Hematopoietic multipotent progenitor cell (in vitro differentiated cells): ENCODE results near the gene ARPIN. TPM values are rescaled to one million over a fixed set of nuclear protein-coding genes. Genes with fewer than 3 reads are reported as not detected.
A peak's percentile ranks its signal among the peaks of the same experiment; 100 is the strongest.
"Not testable (repeated sequence)": the region's sequence is repeated elsewhere in the genome, so short reads cannot be mapped to it uniquely, and the experiment has no call there.

Experiments used
- DNase-seq, 3 donors: peaks; one replicate each; pipeline ENCODE4 v3.0.0-alpha.2; 2011 to 2015; ENCODE audit warnings: low read depth in 2 of 3, low spot score in 2 of 3
- total RNA-seq: library from RNA; depleted of rRNA; stranded (reverse); fragments of >200 nt; gene quantifications from one replicate; pipeline ENCODE4 v1.2.3, GENCODE V29; 2012

ARPIN gene
- 2.2 TPM for total RNA-seq

DNA sequence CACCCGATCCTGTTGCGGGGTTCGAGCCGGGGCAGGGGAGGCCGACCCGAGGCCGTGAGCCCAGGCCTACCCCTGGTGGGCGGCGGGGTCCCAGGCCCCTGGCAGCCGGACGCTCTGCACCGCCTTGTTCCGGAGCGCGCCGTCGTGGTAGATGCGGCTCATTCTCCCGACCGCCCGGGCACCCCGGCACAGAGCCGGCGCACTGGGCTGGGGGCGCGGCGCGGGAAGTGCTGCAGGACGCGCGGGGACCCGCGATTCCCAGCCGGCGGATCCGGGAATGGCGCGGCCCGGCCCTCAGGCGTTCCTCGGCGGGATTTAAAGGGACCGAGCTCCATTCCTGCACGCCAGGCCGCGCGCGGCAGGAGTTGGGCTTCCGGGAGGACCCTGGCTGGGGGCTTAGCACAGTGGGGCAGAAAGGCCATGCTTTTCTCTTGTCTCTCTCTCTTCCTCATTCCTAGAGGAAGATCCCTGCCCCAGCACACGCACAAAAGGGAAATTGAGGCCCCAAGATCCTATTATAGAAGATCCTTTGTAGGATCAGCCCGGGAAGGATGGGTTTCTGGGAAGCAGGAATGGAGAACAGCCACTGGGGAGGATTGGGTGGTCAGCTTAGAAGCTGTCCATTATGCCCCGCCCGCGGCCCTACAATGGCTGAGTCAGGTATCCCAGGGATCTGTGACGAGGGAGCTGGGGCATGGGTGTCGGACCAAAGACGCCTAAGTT is at the start of gene ARPIN:
Gene ARPIN, minus strand, starts transcription at position 279 of the 723 bp plus-strand sequence. Its CDS starts 117 bp downstream, at position 162.
- peak in 1 of 3 donors; percentile 23 for DNase-seq

DNA sequence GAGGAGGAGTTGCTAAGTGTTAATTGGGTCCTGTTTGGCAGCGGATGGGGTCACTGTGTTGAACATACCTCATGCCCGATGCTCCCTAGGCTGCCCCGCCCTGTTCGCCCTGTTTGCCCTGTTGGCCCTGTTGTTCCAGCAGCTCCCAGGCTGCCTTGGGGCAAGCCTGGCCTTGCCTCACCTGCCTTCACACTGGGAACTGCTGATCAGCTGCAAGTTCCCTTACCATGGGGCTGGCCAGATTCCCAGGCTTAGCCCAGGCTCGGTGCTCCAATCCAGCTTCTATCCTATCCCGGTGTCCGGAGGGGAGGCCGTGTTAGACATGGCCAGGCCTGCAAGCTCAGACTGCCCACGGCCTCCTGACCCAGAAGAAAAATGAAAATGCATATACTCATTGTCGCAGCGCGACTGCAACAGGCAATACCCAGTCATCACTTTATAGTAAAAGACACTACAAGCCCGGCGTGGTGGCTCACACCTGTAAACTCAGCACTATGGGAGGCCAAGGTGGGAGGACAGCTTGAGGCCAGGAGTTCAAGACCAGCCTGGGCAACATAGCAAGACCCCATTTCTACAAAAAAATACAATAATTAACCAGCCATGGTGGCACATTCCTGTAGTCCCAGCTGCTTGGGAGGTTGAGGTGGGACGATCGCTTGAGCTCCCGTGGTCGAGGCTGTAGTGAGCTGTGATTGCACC is 45.5 kb upstream of the ARPIN start:
- no peak for DNase-seq

DNA sequence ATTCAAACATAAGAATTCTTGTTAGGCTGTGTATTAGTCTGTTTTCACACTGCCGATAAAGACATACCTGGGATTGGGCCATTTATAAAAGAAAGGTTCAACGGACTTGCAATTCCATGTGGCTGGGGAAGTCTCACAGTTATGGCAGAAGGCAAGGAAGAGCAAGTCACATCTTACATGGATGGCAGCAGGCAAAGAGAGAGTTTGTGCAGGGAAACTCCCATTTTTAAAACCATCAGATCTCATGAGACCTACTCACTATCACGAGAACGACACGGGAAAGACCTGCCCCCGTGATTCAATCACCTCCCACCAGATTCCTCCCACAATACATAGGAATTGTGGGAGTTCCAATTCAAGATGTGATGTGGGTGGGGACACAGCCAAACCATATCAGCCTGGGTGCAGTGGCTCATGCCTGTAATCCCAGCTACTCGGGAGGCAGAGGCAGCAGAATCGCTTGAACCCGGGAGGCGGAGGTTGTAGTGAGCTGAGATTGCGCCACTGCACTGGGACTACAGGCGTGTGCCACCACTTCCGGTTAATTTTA is 42.8 kb upstream of the ARPIN start:
- DNase-seq, result not testable (repeated sequence)

DNA sequence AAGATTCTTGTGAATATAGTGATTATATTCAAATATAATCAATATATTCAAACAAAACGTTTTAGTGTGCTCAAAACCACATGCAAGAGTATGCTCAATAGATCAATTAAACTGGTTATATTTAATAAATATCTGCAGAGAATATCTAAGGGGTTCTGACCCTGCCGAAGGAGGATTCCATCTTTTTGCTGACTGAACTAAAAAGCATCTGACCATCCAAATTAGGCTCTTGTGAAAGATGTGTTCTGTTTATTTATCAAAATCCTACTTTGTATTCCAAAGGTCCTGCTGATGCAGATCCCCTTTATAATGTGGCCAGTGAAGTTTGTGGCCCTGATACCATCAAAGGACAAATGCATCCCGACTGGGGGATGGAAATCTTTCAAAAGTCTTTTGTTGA is 41.8 kb upstream of the ARPIN start:
- DNase-seq, result no peak

DNA sequence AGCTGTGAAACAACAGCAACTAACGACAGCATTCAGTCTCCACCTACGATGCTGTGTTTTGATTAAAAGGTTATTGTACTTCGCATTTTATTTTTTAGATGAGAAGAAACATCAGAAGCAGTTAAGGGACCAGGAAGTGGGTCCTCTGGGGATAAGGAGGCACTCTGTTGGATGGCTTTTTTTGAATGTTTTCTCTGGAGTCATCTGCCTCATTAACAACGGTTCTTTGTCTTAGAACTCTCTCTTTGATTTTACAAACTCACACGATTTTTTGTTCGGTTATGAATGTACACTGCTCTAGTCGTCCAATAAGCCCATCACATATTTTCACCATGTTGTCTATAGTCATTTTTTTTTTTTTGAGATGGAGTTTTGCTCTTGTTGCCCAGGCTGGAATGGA is 36.0 kb upstream of the ARPIN start:
- DNase-seq, result no peak

DNA sequence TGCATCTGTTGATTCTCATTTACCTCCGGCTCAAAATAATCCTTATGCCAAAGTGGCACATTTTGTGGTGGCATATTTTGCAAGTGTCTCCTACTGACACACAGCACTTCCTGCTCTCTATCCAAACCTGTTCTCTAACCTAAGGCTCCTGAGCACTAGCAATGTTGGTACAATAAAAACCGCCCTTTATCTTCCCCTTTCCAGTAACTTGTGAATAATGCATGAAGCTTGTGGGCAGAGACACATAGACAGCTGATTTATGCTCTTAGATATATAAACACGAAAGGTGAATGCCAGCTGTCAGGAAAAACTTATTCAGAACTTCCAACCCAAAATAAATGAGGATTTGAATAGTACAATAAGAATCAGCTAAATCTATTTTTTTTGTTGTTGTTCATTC is 34.6 kb upstream of the ARPIN start:
- no peak for DNase-seq

DNA sequence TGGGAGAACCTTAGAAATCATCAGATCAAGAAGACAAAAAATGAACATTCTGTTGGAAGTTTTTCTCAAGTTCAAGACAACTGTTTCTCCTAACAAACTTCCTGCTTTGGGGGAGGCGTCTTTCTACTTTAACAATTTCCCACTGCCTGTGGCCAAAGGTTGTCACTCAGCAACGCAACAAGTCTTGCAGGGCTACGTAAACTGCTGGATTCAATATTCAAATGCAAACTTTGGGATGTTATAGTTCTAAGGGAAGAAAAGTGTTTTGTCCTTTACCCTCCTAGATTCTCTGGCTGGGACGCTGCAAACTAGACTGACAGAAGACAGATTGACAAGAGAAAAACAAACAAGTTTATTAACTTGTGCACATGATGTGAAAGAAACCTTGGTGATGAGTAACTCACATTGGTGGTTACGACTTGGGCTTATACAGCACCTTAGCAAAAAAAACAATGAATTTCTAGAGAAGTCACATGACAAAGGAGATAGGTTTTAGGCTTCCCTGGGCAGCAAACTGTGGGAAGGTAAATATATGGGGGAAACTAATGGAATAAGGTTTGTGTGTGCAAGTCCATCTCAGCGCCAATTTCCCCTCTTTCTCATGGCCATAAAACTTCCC is 34.0 kb upstream of the ARPIN start:
- DNase-seq, result no peak

DNA sequence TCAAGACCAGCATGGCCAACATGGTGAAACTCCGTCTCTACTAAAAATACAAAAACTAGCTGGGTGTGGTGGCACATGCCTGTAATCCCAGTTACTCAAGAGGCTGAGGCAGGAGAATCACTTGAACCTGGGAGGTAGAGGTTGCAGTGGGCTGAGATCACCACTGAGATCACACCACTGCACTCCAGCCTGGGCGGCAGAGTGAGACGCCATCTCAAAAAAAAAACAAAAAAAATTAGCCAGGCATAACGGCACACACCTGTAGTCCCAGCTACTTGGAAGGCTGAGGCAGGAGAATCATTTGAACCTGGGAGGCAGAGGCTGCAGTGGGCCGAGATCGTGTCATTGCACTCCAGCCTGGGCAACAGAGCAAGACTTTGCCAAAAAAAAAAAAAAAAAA is 31.0 kb upstream of the ARPIN start:
- DNase-seq, result not testable (repeated sequence)

DNA sequence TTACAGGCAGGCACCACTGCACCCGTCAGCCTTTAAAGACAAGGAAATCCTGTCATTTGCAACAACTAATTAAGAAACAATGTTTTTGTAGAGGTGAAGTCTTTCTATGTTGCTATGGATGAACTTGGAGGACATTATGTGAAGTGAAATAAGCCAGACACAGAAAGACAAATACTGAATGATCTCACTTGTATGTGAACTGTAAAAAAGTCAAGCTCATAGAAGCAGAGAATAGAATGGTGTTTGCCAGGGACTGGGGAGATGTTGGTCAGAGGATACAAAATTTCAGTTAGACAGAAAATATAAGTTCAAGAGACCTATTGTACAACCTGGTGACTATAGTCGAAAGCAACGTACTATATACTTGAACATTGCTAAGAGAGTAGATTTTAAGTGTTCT is 27.2 kb upstream of the ARPIN start:
- no peak for DNase-seq

DNA sequence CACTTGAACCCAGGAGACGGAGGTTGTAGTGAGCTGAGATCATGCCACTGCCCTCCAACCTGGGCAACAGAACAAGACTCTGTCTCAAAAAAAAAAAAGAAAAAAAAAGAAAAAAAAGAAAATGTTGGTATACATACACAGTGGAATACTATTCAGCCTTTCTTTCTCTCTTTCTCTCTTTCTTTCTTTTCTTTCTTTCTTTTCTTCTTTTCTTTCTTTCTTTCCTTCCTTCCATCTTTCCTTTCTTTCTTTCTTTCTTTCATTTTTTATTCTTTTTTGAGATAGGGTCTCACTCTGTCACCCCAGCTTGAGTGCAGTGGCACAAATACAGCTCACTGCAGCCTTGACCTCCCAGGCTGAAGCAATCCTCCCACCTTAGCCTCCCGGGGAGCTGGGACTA is 26.6 kb upstream of the ARPIN start:
- not testable (repeated sequence) for DNase-seq

DNA sequence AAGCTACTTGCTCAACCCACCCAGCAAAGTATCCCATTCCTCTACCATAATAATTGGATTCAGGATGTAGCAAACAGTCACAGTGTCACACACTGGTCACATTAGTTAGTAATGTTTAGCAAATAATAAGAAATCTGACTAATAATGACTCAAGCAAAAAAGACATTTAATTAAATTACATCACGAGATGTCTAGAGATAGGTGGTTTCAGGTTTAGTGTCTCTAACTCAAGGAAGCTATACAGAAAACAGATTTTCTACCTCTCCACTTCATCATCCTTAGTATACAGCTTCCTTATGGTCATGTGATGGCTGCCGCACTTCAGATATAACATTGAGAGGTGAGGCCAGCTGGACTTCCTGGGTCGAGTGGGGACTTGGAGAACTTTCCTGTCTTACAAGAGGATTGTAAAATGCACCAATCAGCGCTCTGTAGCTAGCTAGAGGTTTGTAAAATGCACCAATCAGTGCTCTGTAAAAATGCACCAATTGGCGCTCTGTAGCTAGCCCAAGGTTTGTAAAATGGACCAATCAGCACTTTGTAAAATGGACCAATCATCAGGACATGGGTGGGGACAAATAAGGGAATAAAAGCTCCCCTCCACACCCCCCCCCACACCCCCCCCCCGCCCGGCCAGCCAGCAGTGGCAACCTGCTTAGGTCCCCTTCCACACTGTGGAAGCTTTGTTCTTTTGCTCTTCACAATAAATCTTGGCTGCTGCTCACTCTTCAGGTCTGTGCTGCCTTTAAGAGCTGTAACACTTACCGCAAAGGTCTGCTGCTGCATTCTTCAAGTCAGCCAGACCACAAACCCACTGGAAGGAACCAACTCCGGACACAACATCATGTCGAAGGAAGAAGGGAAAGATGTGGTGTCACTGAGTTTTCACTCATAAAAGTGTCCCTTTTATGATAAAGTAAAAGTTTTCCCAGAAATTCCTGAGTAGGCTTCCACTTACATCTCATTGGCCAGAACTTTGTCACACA is 24.9 kb upstream of the ARPIN start:
- DNase-seq, result peak in 2 of 3 donors; percentile 72 to 89

DNA sequence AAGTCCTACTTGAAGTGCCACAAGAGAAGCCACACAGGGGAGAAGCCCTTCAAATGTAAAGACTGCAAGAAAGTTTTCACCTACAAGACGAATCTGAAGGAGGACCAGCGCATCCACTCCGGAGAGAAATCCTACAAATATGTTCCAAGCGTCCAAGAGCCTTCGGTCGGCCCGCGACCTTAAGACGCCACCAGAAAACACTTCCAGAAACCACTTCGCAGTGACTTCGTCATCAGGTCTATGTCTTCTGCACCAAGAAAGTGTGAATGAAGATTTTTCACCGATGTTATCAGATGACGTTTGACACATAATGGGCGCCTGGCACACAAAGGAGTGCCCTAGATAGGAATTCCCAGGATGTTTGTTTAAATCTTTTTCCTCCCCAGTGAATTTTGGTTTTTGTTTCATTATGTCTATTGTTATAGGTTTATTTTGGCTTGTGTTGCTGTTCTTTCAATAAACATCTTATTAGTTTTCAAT is 24.1 kb upstream of the ARPIN start:
- DNase-seq, result no peak

DNA sequence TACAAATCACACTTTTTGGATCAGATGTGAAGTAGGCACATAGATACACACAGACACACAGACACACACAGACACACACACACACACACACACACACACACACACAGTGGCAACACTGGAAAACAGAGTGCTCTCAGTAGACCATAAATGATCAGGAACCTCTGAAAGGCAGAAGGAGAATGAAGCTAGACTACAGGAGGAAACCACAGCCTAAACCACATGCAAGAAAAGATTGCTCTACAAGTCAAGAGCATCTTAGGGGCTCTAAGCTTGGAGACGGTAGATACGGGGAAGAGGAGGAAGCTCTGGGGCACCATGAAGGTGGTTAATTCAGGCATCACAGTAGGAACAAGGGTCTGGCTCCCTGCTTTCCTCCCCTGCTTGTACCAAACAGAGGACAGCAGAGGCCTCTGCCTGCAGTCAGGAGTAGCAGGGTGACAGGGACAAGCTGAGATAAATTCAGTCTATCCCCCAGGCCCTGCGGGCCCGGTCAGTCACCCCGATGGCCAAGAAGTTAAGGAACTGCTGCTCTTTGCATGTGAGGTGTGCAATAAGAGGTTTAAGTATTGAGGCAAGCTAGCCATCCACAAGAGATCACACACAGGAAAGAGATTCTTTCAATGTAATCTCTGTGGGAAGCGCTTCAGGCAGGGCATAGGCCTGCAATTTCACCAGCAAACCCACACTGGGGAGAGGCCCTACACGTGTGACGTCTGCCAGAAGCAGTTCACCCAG is 23.5 kb upstream of the ARPIN start:
- peak in 2 of 3 donors; percentile 16 to 53 for DNase-seq

DNA sequence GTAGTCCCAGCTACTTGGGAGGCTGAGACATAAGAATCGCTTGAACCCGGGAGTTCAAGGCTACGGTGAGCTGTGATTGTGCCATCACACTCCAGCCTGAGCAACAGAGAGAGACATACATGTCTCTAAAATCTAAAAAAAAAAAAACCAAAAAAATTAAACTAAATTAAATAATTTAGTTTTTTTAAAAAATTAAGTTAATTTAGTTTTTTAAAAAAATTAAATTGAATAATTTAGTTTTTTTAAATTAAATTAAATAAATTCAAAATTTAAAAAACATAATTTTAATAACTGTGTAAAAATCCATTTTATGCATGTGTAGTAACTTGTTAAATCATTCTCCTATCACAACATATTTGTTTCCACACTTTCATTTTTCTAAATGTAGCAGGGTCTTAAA is 20.1 kb upstream of the ARPIN start:
- no peak for DNase-seq

DNA sequence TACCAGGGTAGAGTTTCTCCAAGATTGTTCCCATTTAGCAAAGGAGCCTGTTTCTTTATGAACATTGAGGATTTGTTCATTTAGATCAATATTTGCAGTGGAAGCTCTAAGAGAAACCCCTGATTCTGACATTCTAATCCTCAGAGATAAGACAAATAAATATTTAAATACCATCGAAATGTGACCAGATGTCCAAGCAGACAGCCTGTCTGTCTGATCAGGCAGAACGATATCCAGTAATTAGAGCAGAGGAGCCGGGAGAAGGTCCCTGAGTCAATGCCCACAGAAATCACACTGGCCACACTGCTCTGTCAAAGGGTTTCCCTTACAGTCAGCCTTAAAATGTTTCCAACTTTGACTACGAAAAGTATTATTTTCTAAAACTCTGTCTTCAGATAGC is 15.7 kb upstream of the ARPIN start:
- DNase-seq, result no peak

DNA sequence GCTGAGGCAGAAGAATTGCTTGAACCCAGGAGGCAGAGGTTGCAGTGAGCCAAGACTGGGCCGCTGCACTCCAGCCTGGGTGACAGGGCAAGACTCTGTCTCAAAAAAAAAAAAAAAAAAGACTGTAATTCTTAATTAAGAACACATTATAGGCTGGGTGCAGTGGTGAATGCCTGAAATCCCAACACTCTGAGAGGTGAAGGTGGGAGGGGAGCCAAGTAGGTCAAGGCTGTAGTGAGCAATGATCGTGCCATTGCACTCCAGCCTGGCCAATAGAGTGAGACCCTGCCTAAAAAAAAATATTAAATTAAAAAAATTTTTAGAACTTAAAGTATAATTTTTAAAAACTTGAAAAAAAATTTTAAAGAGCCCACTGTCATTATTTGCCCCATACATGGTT is 13.4 kb upstream of the ARPIN start:
- no peak for DNase-seq

DNA sequence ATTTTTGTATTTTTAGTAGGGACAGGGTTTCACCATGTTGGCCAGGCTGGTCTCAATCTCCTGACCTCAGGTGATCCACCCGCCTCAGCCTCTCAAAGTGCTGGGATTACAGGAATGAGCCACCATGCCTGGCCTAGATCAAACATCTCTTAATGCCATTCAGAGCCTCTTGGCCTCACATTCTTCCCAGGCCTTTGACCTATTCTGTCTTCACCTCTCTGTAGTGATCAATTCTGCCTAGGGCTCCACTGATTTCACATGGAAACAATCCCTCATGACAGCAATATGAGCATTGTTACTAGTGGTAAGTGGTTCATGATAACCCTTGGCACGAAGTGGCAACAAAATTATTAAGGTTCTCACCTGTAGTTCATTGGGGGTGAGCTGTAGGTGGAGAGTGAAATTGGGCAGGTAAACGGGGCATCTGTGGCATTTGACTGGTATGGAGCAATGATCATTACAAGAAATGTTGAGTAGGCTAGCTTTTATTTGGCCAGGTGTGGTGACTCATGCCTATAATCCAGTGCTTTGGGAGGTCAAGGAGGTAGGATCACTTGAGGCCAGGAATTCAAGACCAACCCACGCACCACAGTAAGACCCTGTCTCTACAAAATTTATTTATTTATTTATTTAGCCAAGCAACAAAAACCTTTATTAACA is 4.8 kb upstream of the ARPIN start:
- DNase-seq, result no peak

DNA sequence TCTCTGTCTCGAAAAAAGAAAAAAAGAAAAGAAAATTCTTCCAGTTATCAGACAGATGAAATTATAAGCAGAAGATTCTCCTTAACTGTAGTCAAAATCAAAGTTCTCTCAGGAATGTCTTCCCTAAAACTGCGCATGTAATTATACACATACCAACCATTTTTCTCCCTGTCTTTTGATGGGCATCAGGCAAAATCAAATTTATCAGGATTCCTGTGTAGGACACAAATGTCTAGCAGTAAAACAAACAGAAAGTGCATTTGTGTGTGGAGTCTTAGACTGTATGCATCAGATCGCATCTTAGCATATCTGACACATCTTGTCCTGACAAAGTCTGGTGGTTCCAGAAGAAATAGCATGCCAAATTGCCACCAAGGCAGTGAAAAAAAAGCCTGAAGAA is 3.9 kb upstream of the ARPIN start:
- DNase-seq, result no peak

DNA sequence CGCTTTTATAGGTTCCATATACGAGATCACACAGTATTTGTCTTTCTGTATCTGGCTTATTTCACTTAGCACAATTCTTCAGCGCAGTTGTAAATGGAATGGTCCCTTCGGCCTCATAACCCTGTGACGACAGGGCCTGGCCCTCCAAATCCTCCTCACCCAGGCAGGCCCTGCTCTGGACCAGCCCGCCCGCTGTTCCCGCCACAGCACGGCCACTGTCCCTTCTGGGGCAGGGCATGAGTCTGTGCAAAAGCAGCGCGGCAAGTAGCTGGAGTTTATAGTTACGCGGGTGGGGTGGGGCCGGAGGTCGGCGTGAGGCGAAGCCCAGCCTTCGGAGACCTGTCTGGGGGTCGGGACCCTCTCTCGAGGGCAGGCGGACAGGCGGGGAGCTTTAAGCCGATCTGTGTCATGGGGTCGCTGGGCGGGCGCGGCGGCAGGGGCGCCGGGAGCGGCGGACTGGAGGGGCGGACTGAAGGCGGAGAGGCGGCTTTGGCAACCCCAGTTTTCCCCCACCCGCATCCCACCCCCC is 543 bp downstream of the ARPIN start:
- DNase-seq, result no peak
